NCI-H526 treated with DMSO at 0.1 percent for 48 hours (cell line): Measurements from ENCODE around the gene RNU1-4.
"Not testable (repeated sequence)": the region's sequence is repeated elsewhere in the genome, so short reads cannot be mapped to it uniquely, and the experiment has no call there.

ENCODE experiments used
- DNase-seq: peaks from one replicate; lab custom pipeline; 2025; lab: John Stamatoyannopoulos, UW

Gene RNU1-4

GRCh38 chr1:16740047-16740964 is at the start of gene RNU1-4:
Gene RNU1-4, plus strand, starts transcription at chr1:16740516.
- not testable (repeated sequence) for DNase-seq

GRCh38 chr1:16690971-16691682 is 49.2 kb upstream of the RNU1-4 start:
- not testable (repeated sequence) for DNase-seq

GRCh38 chr1:16692283-16692682 is 48.0 kb upstream of the RNU1-4 start:
- DNase-seq: not testable (repeated sequence)

GRCh38 chr1:16692717-16693448 is 47.4 kb upstream of the RNU1-4 start:
- not testable (repeated sequence) for DNase-seq

- DNase-seq: not testable (repeated sequence)
These were observed 46.6 kb upstream of the RNU1-4 start for GRCh38 chr1:16693449-16694307.

GRCh38 chr1:16694308-16694702 is 46.0 kb upstream of the RNU1-4 start:
- not testable (repeated sequence) for DNase-seq

- not testable (repeated sequence) for DNase-seq
These were observed 43.7 kb upstream of the RNU1-4 start for GRCh38 chr1:16696507-16697150.

- DNase-seq: not testable (repeated sequence)
These were observed 43.2 kb upstream of the RNU1-4 start for GRCh38 chr1:16697152-16697551.

GRCh38 chr1:16699440-16699839 is 40.9 kb upstream of the RNU1-4 start:
- not testable (repeated sequence) for DNase-seq

GRCh38 chr1:16700138-16700895 is 40.0 kb upstream of the RNU1-4 start:
- DNase-seq: not testable (repeated sequence)

GRCh38 chr1:16701189-16701588 is 39.1 kb upstream of the RNU1-4 start:
- not testable (repeated sequence) for DNase-seq

GRCh38 chr1:16702280-16702679 is 38.0 kb upstream of the RNU1-4 start:
- not testable (repeated sequence) for DNase-seq

- not testable (repeated sequence) for DNase-seq
These were observed 37.2 kb upstream of the RNU1-4 start for GRCh38 chr1:16703141-16703540.

GRCh38 chr1:16703602-16704001 is 36.7 kb upstream of the RNU1-4 start:
- not testable (repeated sequence) for DNase-seq

- not testable (repeated sequence) for DNase-seq
These were observed 36.2 kb upstream of the RNU1-4 start for GRCh38 chr1:16704076-16704475.

- not testable (repeated sequence) for DNase-seq
These were observed 35.7 kb upstream of the RNU1-4 start for GRCh38 chr1:16704502-16705100.

GRCh38 chr1:16706302-16706701 is 34.0 kb upstream of the RNU1-4 start:
- DNase-seq: not testable (repeated sequence)

- DNase-seq: not testable (repeated sequence)
These were observed 32.9 kb upstream of the RNU1-4 start for GRCh38 chr1:16707130-16708093.
